Stimulated activated effector memory CD8-positive, alpha-beta T cell treated with anti-CD3 and anti-CD28 coated beads, Interleukin-12 subunit alpha, Interleukin-12 subunit beta, amount 100 ng/mL, for 72 hours (primary cell): ENCODE data around the gene CACNA2D3.

Experiments used
- ATAC-seq: fragments of 150-1000 bp; cut with Tn5 transposase; 2 replicates; pipeline ENCODE4 v1.10.0; 2021
- DNase-seq, 2 donors: peaks; one replicate each; pipeline ENCODE4 v3.0.0; 2021 to 2022; ENCODE audit warnings: low spot score in 2 of 2
- H3K27ac Mint-ChIP-seq: one replicate; pipeline ENCODE4 v1.8.0; 2022; ENCODE audit warnings: mild to moderate bottlenecking, mixed read lengths
- H3K36me3 Mint-ChIP-seq: one replicate; pipeline ENCODE4 v1.8.0; 2022; ENCODE audit warnings: mild to moderate bottlenecking, mixed read lengths
- H3K4me1 Mint-ChIP-seq: one replicate; pipeline ENCODE4 v1.8.0; 2022; ENCODE audit warnings: mixed read lengths
- H3K4me3 Mint-ChIP-seq: one replicate; pipeline ENCODE4 v1.8.0; 2022; ENCODE audit warnings: mild to moderate bottlenecking, mixed read lengths
- H3K9me3 Mint-ChIP-seq: one replicate; pipeline ENCODE4 v1.8.0; 2022; ENCODE audit warnings: mixed read lengths

The CACNA2D3 gene

DNA sequence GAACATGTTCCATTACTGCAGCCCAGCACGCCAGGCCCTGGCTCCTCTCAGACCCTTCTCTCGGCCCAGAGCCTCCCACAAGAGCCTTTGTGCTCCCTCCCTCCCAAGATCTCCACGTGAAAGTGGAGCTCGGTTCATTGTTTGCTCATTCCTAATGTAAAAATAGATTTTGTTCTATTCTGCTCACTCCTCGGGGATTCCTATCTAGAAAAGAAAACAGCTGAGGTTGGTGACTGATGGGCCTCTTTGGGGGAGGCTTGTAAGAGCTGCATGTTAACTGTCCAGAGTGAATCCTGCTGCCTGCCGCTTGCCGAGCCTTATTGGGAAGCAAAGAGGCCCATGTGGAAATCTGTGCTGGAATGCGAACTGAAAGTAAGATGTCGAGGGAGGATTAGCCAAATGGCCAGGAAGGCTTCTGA lies 538.4 kb downstream of the CACNA2D3 start:
- Mint-ChIP-seq H3K36me3 (no peaks in the 10 kb centered on the region), H3K4me3 (no peak overlapping the region), H3K4me1 (no peaks in the 10 kb centered on the region), H3K27ac (no peak overlapping the region), H3K9me3 (peaks cover 9% of the 10 kb centered on the region)
- no peak for DNase-seq
- no peak for ATAC-seq

DNA sequence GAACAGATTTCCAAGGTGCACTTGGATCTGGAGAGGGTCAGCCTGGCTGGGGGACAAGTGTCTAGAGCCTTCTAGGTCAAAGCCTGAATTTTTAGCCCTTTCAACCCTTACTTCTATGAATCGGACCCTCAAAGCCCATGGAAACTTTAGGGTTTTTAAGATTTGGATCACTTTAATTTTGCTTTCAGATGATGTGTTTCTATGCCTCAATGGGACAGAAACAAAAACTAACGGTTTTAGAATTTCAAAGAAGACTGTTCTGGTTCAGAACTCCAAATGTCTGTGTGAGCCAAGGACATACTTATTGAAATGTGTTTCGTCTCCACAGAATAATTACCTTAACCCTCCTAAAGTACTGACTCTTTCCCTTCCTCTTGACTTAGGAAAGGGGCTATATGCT lies 538.8 kb downstream of the CACNA2D3 start:
- no peak for DNase-seq

DNA sequence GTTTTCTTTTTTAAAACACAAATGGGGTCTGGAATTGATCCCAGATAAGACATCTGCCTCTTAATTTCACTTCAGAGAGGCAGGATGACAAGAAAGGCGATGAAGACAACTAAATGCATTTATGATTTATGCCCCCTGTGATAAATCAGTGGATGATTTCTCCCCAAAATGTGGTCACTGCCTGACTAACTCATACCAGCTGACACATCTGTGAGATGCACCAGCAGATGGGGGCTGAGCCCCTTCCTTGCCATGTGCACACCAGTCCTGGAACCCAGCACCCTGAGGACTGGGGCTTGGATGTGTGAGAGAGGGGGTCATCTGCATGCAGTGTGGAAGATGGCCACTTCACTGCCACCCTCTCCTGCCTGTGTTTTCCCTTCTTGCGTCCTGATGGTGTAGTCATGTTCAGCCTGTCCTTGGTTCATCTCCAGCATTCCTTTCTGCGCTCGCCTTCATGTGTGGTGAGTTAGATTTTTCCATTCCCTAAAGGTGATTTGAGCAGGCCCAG lies 541.2 kb downstream of the CACNA2D3 start:
- Mint-ChIP-seq H3K27ac (no peak overlapping the region), H3K36me3 (no peaks in the 10 kb centered on the region), H3K4me1 (no peaks in the 10 kb centered on the region), H3K4me3 (no peak overlapping the region), H3K9me3 (peaks cover 8% of the 10 kb centered on the region)
- ATAC-seq: no peak
- DNase-seq: no peak

More for the DNA sequence above, 538.8 kb downstream of the CACNA2D3 start:
- Mint-ChIP-seq H3K27ac (no peak overlapping the region), H3K9me3 (peaks cover 8% of the 10 kb centered on the region), H3K36me3 (no peaks in the 10 kb centered on the region), H3K4me1 (no peaks in the 10 kb centered on the region), H3K4me3 (no peak overlapping the region)
- ATAC-seq: no peak

DNA sequence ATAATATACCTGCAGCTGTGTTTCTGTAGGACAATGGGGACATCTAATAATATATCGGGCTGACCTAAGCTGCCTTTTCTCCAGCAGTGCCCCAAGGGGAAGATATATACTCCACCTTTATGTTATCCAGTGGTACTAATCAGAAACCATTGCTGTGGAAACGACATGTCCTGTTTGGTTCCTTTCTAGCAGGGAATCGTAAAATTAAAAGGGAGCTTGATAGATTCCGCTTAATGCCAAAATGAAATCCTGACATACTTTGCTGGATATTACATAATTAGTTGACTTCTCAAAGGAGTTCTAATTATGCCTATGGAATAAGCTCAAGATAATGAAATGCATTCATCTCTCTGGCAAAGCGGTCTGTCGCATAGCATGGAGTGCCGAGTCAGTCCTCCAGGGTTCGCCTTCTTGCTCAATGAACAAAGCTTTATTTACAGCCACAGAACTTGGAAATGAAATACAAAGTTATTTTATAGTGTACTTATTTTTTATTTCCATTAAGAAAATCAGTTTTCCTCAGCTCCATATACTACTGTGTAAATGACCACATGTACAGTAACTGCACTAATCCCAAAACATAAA lies 542.8 kb downstream of the CACNA2D3 start:
- ATAC-seq (no peak), DNase-seq (no peak)
- Mint-ChIP-seq H3K9me3 (peaks cover 4% of the 10 kb centered on the region), H3K27ac (no peak overlapping the region), H3K4me3 (no peak overlapping the region), H3K36me3 (no peaks in the 10 kb centered on the region), H3K4me1 (no peaks in the 10 kb centered on the region)

DNA sequence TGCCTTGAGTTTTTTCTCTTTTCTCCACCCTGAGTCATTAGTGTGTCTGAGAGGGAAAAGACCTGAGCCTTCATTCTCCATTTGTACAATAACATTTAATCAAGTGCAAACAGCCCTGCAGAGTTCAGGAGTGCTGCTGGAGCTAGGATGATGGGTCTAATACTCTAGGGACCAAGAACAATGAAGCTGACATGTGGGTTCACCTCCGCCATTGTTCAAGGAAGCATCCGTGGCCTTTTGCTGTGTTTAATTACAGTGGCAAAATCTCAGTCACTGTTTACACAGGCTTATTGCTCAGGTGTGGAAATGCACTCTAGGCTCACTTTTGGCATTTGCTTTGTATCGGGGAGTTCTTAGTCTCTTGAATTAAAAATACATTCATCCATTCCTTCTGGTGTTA lies 545.9 kb downstream of the CACNA2D3 start:
- no peak overlapping the region for H3K4me3 Mint-ChIP-seq
- H3K36me3 Mint-ChIP-seq: no peaks in the 10 kb centered on the region
- ATAC-seq (no peak), DNase-seq (no peak)
- H3K27ac Mint-ChIP-seq: no peak overlapping the region
- H3K9me3 Mint-ChIP-seq: no peaks in the 10 kb centered on the region
- no peaks in the 10 kb centered on the region for H3K4me1 Mint-ChIP-seq

DNA sequence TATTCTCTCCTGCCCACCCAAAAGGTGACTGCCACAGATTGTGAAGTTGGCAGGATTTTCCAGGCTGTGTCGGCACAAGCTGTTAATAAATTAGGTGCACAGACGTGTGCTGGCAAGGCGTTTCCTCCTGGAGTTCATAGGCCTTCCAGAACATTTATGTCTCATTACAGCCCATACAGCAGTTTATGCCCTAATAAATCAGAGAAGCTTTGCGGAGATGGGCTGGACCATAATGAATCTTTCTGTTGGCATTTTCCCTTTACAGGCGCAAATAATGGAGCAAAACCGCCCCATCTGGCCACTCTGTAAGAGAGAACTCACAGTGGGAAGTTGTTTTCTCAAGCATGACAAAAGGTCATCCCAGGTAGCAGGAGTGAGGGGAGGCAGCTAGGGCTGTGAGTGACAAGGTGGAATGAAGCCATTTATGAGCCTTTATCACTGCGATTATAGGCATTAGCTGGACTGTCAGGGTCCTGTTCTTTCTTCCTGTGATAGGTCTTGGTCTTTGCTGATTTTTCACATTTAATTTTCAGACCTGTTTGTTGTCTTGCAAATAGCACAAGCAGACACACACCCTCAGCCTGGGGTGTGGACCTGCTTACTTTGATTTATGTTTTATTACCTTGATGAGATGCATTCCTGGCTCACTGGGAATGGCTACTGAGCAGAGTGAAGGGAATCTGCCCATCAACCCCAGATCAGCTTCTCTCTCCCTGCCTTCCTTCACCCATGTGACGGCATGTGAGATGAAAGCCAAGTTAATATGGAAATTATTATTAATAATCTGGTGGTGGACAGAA lies 548.0 kb downstream of the CACNA2D3 start:
- H3K27ac Mint-ChIP-seq: no peak overlapping the region
- H3K4me3 Mint-ChIP-seq: no peak overlapping the region
- peaks cover 12% of the 10 kb centered on the region for H3K9me3 Mint-ChIP-seq
- no peak for ATAC-seq
- H3K4me1 Mint-ChIP-seq: no peaks in the 10 kb centered on the region
- DNase-seq: no peak
- no peaks in the 10 kb centered on the region for H3K36me3 Mint-ChIP-seq

DNA sequence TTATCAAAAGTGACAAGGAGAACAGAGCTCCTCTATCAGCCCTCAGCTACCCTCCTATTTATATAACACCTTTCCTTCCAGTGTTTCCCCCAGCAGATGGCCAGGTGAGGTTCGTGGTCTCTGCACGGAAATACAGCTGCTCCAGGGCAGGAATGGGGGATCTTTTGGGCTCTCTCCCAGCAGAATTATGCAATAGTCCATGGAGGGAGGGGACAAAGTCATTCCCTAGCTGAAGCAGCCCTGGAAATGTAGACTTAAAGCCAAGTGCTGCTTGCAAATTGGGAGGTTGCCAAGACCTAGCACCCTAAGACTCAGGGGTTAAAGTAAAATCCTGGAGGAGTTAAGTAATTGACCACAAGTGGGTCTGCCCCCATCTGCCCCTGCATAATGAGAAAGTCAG lies 549.2 kb downstream of the CACNA2D3 start:
- Mint-ChIP-seq H3K27ac (no peak overlapping the region), H3K9me3 (peaks cover 15% of the 10 kb centered on the region), H3K4me1 (no peaks in the 10 kb centered on the region), H3K4me3 (no peak overlapping the region), H3K36me3 (no peaks in the 10 kb centered on the region)
- ATAC-seq (no peak), DNase-seq (no peak)

DNA sequence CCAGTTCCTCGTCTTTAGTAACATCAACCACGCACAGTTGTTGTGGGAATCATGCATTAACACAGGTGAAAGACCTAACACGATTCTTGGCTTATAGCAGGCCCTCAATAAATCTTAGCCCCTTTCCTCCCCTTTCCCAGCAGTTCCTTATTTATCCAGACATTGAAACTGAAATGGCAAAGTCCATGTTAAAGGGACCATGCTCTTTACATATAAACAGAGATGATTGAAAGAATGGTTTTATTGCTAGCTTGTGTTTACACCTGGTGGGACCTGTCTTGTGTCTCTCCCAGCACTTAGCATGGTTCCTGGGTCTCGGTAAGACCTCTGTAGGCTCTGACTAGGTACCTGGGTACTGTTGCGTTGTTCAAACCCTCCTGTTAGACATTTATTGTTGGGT lies 553.7 kb downstream of the CACNA2D3 start:
- Mint-ChIP-seq H3K27ac (no peak overlapping the region), H3K4me3 (no peak overlapping the region), H3K4me1 (no peaks in the 10 kb centered on the region), H3K36me3 (no peaks in the 10 kb centered on the region), H3K9me3 (peaks cover 24% of the 10 kb centered on the region)
- ATAC-seq (no peak), DNase-seq (no peak)

DNA sequence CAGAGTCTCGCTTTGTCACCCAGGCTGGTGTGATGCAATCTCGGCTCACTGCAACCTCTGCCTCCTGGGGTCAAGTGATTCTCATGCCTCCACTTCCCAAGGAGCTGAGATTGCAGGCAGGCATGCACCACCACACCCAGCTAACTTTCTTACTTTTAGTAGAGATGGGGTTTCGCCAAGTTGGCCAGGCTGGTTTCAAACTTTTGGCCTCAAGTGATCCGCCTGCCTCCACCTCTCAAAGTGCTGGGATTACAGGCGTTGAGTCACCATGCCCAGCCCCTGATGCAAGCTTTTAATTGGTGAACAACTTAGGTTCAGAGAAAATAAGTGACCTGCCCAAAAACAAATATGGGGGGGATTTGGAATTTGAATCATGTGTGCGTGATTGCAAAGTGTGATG lies 559.4 kb downstream of the CACNA2D3 start:
- no peaks in the 10 kb centered on the region for H3K36me3 Mint-ChIP-seq
- peaks cover 9% of the 10 kb centered on the region for H3K9me3 Mint-ChIP-seq
- no peak overlapping the region for H3K4me3 Mint-ChIP-seq
- no peaks in the 10 kb centered on the region for H3K4me1 Mint-ChIP-seq
- no peak for DNase-seq
- no peak for ATAC-seq
- H3K27ac Mint-ChIP-seq: no peak overlapping the region

DNA sequence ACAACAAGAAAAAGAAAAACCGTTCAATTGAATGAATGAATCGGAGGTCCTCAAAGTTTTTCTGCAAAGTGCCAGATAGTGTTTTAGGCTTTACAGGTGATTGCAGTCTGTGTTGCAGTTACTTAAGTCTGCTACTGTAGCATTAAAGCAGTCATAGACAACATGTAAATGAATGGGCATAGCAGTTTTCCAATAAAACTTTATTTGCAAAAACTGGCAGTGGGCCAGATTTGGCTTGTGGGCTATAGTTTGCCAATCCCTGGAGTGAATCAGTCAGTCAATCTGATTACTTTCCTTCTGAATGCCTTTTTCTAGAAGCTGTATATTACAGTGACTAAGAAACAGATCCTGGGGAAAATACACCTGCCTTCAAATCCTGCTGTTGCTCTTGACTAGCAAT lies 562.9 kb downstream of the CACNA2D3 start:
- Mint-ChIP-seq H3K4me3 (no peak overlapping the region), H3K9me3 (peaks cover 17% of the 10 kb centered on the region), H3K27ac (no peak overlapping the region), H3K4me1 (no peaks in the 10 kb centered on the region), H3K36me3 (no peaks in the 10 kb centered on the region)
- DNase-seq (no peak), ATAC-seq (no peak)

DNA sequence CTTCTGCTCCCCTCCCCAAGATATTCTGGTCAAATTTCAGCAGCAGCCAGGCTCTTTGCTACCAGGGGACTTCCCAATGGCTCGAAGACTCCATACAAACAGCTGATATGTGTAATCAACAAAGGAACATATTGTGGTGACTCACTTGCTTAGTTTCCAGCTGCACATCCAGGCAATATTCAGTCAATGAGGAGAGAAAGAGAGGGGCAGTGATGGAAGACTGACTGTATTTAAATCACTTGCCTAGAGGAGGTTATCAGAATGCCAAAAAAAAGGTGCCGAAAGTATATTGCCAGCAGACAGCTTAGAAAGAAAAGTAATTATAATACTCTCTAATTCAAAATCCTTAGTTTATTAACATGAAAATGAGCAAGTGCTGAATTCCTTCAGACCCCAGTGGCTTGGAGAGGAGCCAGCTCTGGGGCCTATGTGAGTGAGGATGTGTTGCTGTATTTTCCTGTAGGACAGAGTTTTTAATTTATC lies 569.0 kb downstream of the CACNA2D3 start:
- H3K4me3 Mint-ChIP-seq: no peak overlapping the region
- ATAC-seq (no peak), DNase-seq (no peak)
- no peaks in the 10 kb centered on the region for H3K4me1 Mint-ChIP-seq
- H3K9me3 Mint-ChIP-seq: peaks cover 13% of the 10 kb centered on the region
- H3K36me3 Mint-ChIP-seq: no peaks in the 10 kb centered on the region
- H3K27ac Mint-ChIP-seq: no peak overlapping the region

DNA sequence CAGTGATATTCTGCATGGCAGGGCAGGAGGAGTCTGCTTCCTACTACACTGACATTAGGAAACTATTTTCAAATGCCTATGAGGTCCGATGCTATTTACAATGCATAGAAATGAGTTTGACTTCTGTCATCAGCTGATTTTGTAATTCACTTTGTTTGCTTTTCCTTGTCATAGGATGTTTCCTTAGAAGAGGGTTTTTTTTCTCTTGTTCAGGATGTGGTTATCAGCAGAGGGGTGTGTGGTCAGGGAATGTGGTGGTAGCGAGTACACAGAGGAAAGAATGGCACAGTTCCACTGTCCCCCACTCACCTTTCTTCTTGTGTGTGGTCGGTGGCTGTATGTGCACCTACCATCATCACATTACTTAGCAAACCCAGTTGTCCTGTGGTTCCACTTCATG lies 574.0 kb downstream of the CACNA2D3 start:
- no peaks in the 10 kb centered on the region for H3K9me3 Mint-ChIP-seq
- ATAC-seq: no peak
- no peak for DNase-seq
- H3K4me1 Mint-ChIP-seq: no peaks in the 10 kb centered on the region
- H3K36me3 Mint-ChIP-seq: no peaks in the 10 kb centered on the region
- H3K27ac Mint-ChIP-seq: no peak overlapping the region
- no peak overlapping the region for H3K4me3 Mint-ChIP-seq

DNA sequence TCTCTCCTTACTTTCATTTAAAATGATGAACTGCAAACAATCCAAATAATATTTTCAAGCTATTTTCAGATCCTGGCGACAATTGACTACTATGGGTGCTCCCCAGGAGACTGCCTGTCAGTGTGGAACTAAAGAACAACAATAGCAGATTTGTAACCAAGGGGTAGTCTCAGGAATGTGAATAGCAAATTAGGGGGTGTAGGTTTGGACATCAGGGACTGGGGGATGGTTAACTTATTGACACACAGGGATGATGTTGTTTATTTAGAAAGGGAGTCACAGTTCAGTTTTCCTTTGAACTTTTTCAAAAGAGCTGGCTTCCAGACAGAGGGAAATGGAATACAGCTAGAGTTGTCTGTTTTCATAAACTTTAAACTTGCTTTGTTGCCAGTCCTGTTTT lies 575.7 kb downstream of the CACNA2D3 start:
- ATAC-seq: no peak
- Mint-ChIP-seq H3K9me3 (no peaks in the 10 kb centered on the region), H3K36me3 (no peaks in the 10 kb centered on the region), H3K4me3 (no peak overlapping the region), H3K4me1 (no peaks in the 10 kb centered on the region), H3K27ac (no peak overlapping the region)
- DNase-seq: no peak

DNA sequence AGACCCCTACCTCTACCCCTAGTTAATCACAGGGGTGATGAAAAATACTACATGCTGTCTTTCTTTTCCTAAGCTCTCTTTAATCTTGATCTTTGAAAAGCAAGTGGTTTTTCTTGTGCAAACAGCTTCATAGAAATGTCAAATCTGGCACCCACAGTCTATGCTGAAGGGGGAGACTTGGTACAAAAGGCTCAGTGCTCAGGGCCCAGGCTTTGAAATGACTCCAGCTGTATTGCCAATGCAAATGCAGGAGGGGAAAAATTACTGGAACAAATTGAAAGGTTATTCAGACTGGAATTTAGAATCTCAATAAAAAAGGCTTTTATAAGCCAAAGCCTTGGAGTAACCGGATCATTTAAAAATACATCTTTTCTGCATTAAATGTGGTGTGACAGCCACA lies 581.6 kb downstream of the CACNA2D3 start:
- Mint-ChIP-seq H3K36me3 (no peaks in the 10 kb centered on the region), H3K4me1 (no peaks in the 10 kb centered on the region), H3K27ac (no peak overlapping the region), H3K4me3 (no peak overlapping the region), H3K9me3 (no peaks in the 10 kb centered on the region)
- ATAC-seq (no peak), DNase-seq (no peak)

DNA sequence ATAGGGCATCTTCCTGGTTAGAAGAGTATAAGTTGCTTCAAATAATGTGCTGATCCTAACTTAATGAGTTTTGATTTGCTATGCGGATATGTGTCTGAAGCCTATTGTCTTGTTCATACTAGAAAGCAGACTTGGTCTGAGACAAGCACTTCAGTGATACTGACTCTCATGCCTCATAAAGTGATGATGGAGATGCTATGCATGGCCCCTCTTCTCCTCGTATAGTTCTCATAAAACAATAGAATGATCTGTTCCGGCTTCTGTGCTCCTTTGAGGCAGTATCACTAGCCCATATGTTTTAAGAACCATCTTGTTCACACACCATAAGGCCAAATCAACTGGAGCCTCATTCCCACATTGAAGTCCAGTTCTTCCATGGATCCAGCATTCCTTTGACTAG lies 583.4 kb downstream of the CACNA2D3 start:
- no peaks in the 10 kb centered on the region for H3K36me3 Mint-ChIP-seq
- no peak overlapping the region for H3K4me3 Mint-ChIP-seq
- H3K4me1 Mint-ChIP-seq: no peaks in the 10 kb centered on the region
- H3K27ac Mint-ChIP-seq: no peak overlapping the region
- no peaks in the 10 kb centered on the region for H3K9me3 Mint-ChIP-seq
- DNase-seq (no peak), ATAC-seq (no peak)

DNA sequence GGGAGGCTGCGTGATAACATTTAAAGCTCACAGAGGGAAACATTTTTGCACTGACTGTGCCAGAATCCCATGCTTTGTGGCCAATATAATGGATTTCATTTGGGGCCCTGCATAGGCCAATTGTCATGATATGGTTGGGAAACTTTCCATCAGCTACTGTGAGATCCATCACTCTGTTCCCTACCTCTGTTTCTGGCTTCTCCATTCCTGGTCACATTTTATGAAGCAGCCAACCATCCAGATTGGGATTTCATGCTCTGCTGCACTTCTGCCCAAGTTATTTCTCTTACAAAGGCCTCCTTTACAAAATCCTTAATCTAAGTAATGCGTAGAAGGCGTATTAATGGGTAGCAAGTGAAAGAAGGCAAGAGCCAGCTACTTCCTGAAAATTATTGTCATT lies 584.4 kb downstream of the CACNA2D3 start:
- H3K4me1 Mint-ChIP-seq: no peaks in the 10 kb centered on the region
- no peak overlapping the region for H3K4me3 Mint-ChIP-seq
- H3K36me3 Mint-ChIP-seq: no peaks in the 10 kb centered on the region
- H3K27ac Mint-ChIP-seq: no peak overlapping the region
- H3K9me3 Mint-ChIP-seq: no peaks in the 10 kb centered on the region
- ATAC-seq (no peak), DNase-seq (no peak)
